ENCODE measurements around the gene KIAA0232. TPM values are rescaled to one million over a fixed set of nuclear protein-coding genes. Genes with fewer than 3 reads are reported as not detected.

KIAA0232 gene
- total and polyA plus RNA-seq, 9 of the 15 experiments (the other 6 are each of a cell fraction or from before 2014, with no cell fraction given): 3.5 to 17.4 (median 13.0) TPM

GRCh38 chr4:6763330-6763851 is 19.1 kb upstream of the KIAA0232 start (continued):
- no peak for TF ChIP-seq DLX4 (CRISPR knock-in tag; IDR thresholded peaks at IDR 0.05)
- no peak for TF ChIP-seq HNRNPL (IDR thresholded peaks at IDR 0.05; ENCODE audit: low read depth, low read length)
- TF ChIP-seq NUFIP1 (IDR thresholded peaks at IDR 0.05; ENCODE audit: partially characterized antibody): no peak
- no peak for TF ChIP-seq ZNF408 (CRISPR knock-in tag; IDR thresholded peaks at IDR 0.05; ENCODE audit: low read depth)
- TF ChIP-seq HMG20B (CRISPR knock-in tag; IDR thresholded peaks at IDR 0.05): no peak
- TF ChIP-seq ELF1 (tag; IDR thresholded peaks at IDR 0.05): no peak
- TF ChIP-seq NR2C2 (CRISPR knock-in tag; IDR thresholded peaks at IDR 0.05): no peak
- TF ChIP-seq NR2C2 (tag; IDR thresholded peaks at IDR 0.05): no peak
- TF ChIP-seq TEAD1 (CRISPR knock-in tag; IDR thresholded peaks at IDR 0.05): peak in 1 of 2 experiments; percentile 25; a peak in 1 of 4 replicates
- no peak for TF ChIP-seq ID3 (CRISPR knock-in tag; IDR thresholded peaks at IDR 0.05)
- TF ChIP-seq ID3 (tag; IDR thresholded peaks at IDR 0.05): no peak
- peak; percentile 79 for TF ChIP-seq ZEB2 (IDR thresholded peaks at IDR 0.05)
- TF ChIP-seq, protein P1, sequence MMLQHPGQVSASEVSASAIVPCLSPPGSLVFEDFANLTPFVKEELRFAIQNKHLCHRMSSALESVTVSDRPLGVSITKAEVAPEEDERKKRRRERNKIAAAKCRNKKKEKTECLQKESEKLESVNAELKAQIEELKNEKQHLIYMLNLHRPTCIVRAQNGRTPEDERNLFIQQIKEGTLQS (IDR thresholded peaks at IDR 0.05): peak; percentile 82
- TF ChIP-seq, protein P1 (CRISPR knock-in tag; conservative IDR thresholded peaks at IDR 0.05): no peak; the same call in 1 of the 2 replicates

All from K562 (cell line).